Mesothelial cell of epicardium (in vitro differentiated cells): Measurements from ENCODE around the gene MYH9. TPM values are rescaled to one million over a fixed set of nuclear protein-coding genes. Genes with fewer than 3 reads are reported as not detected.
A peak's percentile ranks its signal among the peaks of the same experiment; 100 is the strongest.
"Not testable (repeated sequence)": the region's sequence is repeated elsewhere in the genome, so short reads cannot be mapped to it uniquely, and the experiment has no call there.

ENCODE experiments used
- DNase-seq, 2 experiments: peaks; one replicate each; pipeline ENCODE4 v3.0.0; 2021; ENCODE audit warnings: low spot score in 2 of 2; ENCODE audit not compliant: unreplicated experiment in 2 of 2
- H3K27ac Mint-ChIP-seq: 2 replicates; pipeline ENCODE4 v1.8.0; 2021; ENCODE audit warnings: mixed read lengths
- H3K27me3 Mint-ChIP-seq: 2 replicates; pipeline ENCODE4 v1.8.0; 2021; ENCODE audit warnings: low read depth, mixed read lengths
- H3K36me3 Mint-ChIP-seq: 2 replicates; pipeline ENCODE4 v1.8.0; 2021; ENCODE audit warnings: mixed read lengths
- H3K4me1 Mint-ChIP-seq: 2 replicates; pipeline ENCODE4 v1.8.0; 2021; ENCODE audit warnings: mixed read lengths
- H3K4me3 Mint-ChIP-seq: 2 replicates; pipeline ENCODE4 v1.8.0; 2021; ENCODE audit warnings: mild to moderate bottlenecking, moderate library complexity, mixed read lengths
- H3K9me3 Mint-ChIP-seq: 2 replicates; pipeline ENCODE4 v1.8.0; 2021; ENCODE audit warnings: mixed read lengths
- total RNA-seq: library from RNA; stranded (reverse); gene quantifications from 3 replicates; pipeline ENCODE4 v1.2.1, GENCODE V29; 2021
- TF ChIP-seq, protein P1 (sequence below): fragments of 200-600 bp; sonication (generic); IDR thresholded peaks from one replicate; pipeline ENCODE4 v1.5.0; 2021; ENCODE audit warnings: antibody characterized with exemption; ENCODE audit not compliant: unreplicated experiment

MYH9 gene
- total RNA-seq, 1 donor from 2014 or later = 341 TPM

GRCh38 chr22:36259615-36260300, 128.0 kb downstream of the MYH9 start:
- no peaks in the 10 kb centered on the region for H3K9me3 Mint-ChIP-seq
- no peak for DNase-seq
- H3K4me3 Mint-ChIP-seq = peak overlapping the region; percentile 35
- H3K4me1 Mint-ChIP-seq = peaks cover 39% of the 10 kb centered on the region
- peaks cover 2% of the 10 kb centered on the region for H3K27me3 Mint-ChIP-seq
- no peaks in the 10 kb centered on the region for H3K36me3 Mint-ChIP-seq
- peak overlapping the region; percentile 95 for H3K27ac Mint-ChIP-seq
- TF ChIP-seq, protein P1, sequence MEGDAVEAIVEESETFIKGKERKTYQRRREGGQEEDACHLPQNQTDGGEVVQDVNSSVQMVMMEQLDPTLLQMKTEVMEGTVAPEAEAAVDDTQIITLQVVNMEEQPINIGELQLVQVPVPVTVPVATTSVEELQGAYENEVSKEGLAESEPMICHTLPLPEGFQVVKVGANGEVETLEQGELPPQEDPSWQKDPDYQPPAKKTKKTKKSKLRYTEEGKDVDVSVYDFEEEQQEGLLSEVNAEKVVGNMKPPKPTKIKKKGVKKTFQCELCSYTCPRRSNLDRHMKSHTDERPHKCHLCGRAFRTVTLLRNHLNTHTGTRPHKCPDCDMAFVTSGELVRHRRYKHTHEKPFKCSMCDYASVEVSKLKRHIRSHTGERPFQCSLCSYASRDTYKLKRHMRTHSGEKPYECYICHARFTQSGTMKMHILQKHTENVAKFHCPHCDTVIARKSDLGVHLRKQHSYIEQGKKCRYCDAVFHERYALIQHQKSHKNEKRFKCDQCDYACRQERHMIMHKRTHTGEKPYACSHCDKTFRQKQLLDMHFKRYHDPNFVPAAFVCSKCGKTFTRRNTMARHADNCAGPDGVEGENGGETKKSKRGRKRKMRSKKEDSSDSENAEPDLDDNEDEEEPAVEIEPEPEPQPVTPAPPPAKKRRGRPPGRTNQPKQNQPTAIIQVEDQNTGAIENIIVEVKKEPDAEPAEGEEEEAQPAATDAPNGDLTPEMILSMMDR = no peak

DNA sequence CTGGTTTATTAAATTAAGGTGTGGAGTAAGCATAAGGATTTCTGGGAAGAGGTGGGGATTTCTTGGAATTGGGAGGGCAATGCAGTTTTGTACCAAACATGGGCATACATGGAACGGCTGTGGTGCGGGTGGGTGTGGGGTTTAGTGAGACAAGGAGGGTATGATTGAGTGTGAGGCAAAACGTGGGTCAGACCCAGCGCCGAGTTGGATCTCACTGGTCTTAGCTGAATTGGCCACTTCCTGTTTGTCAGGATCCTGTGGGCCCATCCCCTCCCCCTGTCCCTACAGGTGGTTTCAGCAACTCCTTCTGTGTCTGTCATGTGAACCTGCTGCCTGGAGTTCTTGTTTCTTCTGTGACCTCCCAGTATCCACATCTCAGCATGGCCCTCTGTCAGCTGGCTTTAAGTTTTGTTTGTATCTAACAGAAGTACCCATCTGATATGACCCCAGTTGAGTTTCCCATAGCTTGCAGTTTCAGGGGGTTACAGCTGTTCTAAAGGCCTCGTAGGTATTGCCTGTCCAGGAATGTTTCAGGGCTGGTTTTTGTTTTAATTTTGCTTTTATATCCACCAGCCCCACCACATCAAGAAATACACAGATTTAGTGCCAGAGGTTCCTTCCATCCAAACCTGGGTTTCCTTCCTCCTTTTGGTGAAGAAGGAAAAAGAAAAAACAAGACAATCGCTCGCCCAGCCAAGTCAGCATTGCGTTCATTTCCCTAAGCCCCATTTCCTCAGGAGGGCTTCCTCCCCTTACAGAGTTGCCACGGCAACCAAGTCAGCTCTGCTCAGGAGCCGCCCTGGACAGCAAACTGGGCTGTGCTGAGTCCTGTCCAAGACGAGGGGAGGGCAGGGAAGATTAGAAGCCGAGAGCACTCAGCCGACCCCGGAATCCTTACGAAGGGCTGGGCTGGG, 128.8 kb downstream of the MYH9 start:
- peaks cover 43% of the 10 kb centered on the region for H3K4me1 Mint-ChIP-seq
- peak overlapping the region; percentile 95 for H3K27ac Mint-ChIP-seq
- TF ChIP-seq, protein P1 = no peak
- peaks cover 3% of the 10 kb centered on the region for H3K27me3 Mint-ChIP-seq
- peak overlapping the region; percentile 35 for H3K4me3 Mint-ChIP-seq
- no peaks in the 10 kb centered on the region for H3K9me3 Mint-ChIP-seq
- H3K36me3 Mint-ChIP-seq = no peaks in the 10 kb centered on the region
- DNase-seq = no peak

DNA sequence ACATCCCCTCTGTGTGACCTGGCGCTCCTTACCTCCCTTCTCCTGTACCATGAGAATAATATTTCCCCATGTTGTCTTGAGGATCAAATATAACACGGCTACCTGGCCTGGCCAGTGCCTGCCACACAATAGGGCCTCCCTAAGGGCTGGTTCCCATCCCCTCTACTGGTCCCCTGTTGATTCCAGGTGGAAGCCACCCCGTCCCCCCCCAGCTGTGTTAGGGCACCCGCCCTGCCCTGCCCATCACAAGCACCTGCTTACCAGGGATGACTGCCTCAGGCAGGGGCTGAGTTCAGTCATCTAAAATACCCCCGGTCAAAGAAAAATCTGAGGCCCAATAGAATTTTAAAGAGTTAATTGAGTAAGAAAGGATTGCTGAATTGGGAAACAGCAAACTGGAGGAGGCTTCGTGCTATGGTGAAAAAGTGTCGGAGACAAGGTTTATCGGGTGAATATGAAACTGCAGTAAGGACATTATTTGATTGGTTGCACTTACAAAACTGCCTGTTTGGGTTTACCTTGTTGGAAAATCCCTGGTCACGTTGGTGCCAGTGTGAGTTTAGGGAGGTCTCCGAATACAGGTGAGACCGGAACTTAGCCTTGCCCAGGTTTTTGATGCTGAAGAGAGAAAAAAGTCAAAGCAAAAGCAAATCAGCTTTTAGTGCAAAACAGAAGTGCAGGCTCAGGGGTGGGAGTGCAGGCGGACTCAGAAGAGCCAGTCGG, 129.7 kb downstream of the MYH9 start:
- H3K9me3 Mint-ChIP-seq = no peaks in the 10 kb centered on the region
- no peak overlapping the region for H3K4me3 Mint-ChIP-seq
- peaks cover 5% of the 10 kb centered on the region for H3K27me3 Mint-ChIP-seq
- DNase-seq = no peak
- TF ChIP-seq, protein P1 = no peak
- H3K36me3 Mint-ChIP-seq = no peaks in the 10 kb centered on the region
- peak overlapping the region; percentile 95 for H3K27ac Mint-ChIP-seq
- peaks cover 42% of the 10 kb centered on the region for H3K4me1 Mint-ChIP-seq

DNA sequence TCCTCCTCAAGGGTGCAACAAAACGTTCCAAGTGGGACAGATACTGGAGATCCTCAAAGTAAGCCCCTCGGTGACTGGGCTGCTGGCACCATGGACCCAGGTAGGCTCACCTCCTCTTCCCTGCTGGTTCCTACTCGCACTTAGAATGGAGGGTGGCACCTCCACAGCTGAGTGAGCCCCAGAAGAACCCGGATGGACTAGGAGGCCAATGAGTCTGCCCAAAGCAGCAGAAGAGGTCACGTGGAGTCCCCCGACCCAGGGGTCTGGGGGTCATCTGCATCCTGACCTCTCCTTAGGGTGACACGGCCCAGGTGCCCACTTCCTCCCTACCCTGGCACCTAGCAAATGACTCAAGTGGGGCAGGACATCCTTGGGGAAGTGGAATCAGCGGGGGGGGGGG, 130.5 kb downstream of the MYH9 start:
- no peak for DNase-seq
- H3K27ac Mint-ChIP-seq = no peak overlapping the region
- peaks cover 12% of the 10 kb centered on the region for H3K27me3 Mint-ChIP-seq
- H3K4me3 Mint-ChIP-seq = no peak overlapping the region
- H3K4me1 Mint-ChIP-seq = peaks cover 49% of the 10 kb centered on the region
- H3K36me3 Mint-ChIP-seq = no peaks in the 10 kb centered on the region
- no peaks in the 10 kb centered on the region for H3K9me3 Mint-ChIP-seq
- TF ChIP-seq, protein P1 = no peak

- Mint-ChIP-seq H3K9me3 (no peaks in the 10 kb centered on the region), H3K4me3 (no peak overlapping the region), H3K27ac (peak overlapping the region; percentile 3), H3K4me1 (peaks cover 55% of the 10 kb centered on the region), H3K36me3 (no peaks in the 10 kb centered on the region), H3K27me3 (peaks cover 12% of the 10 kb centered on the region)
- TF ChIP-seq, protein P1 = no peak
- no peak for DNase-seq
Measured at GRCh38 chr22:36256478-36256877, 131.3 kb downstream of the MYH9 start.

DNA sequence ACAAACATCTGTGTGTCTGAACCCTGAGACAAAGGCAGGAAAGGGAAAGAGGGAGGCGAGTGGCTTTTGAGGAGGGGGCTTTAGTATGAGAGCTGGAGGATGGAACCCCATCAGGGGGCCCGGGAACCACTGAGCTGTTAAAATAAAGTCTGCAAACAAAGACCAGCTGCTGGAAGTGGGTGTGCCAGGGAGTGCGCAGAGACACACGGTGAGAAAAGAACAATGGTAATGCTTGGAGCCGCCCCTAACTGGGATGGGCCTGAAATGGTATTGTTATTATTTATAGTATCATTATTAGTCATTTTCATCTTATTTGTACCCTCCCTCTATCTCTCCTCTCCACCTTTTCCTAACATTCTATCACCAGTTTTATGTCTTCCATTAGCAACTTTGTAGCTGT, 132.2 kb downstream of the MYH9 start:
- H3K9me3 Mint-ChIP-seq, H3K36me3 Mint-ChIP-seq, DNase-seq, H3K4me3 Mint-ChIP-seq, H3K27ac Mint-ChIP-seq: not testable (repeated sequence)
- Mint-ChIP-seq H3K27me3 (peaks cover 12% of the 10 kb centered on the region), H3K4me1 (peaks cover 52% of the 10 kb centered on the region)
